Measurements from ENCODE around the gene PHF12. TPM values are rescaled to one million over a fixed set of nuclear protein-coding genes. Genes with fewer than 3 reads are reported as not detected.

Gene PHF12
- total and polyA plus RNA-seq, 2 experiments from 2014 or later, result 19.7 to 41.0 TPM

GRCh38 chr17:28959471-28959871 is 8.2 kb upstream of the PHF12 start (continued):
- TF ChIP-seq ZNF462 (CRISPR knock-in tag; IDR thresholded peaks at IDR 0.05) (no peak), ETS1 (IDR thresholded peaks at IDR 0.05) (no peak)

DNA sequence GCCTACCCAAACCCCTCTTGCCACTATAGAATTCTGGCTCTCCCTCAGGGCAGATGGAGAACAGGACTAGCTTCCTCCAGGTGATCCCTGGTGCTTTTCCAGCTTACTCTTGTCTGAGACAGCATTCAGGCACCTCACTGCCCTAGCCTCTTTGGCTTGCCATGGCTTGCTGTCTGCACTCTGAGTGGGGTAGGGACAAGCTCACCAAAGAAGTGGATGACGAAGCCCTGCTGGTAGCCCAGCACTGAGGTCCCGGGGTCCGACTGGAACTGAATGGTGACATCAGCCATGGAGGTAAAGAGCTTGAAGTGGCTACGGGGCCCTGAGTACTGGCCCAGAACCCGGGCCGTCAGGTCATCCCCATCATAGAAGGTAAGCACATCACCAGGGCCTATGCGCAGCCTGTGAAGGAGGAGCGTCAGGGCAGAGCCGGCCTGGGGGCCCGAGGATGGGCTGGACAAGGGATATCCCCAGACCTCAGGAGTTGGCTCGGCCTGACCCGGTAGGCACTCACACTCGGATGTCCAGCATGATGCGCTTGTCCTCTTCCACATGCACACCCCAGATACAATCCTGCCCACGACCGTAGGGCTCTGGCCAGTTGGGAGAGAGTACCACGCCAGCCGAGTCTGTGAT is 7.6 kb upstream of the PHF12 start:
- Histone ChIP-seq H3K79me2 (replicated peaks; ENCODE audit: insufficient read depth) (no peaks in the 10 kb centered on the region), H3K9me2 (ENCODE audit: insufficient read depth) (no peaks in the 10 kb centered on the region), H4K20me1 (replicated peaks; ENCODE audit: insufficient read depth) (no peaks in the 10 kb centered on the region), H2AFZ (no peak overlapping the region), H3K27me3 (ENCODE audit: insufficient read depth) (no peaks in the 10 kb centered on the region), H3K36me3 (ENCODE audit: insufficient read depth) (no peaks in the 10 kb centered on the region), H3K27ac (ENCODE audit: low read depth) (no peak overlapping the region), H3K4me2 (no peak overlapping the region), H3K4me3 (no peak overlapping the region), H3F3A (replicated peaks; ENCODE audit: low read depth) (0 out of 2 replicates have a peak, but pooled peaks cover 5% of the 10 kb centered on the region), H3K4me1 (ENCODE audit: insufficient read depth) (no peaks in the 10 kb centered on the region)
- Mint-ChIP-seq H3K36me3 (ENCODE audit: low read depth) (no peaks in the 10 kb centered on the region; the same call in 2 of the 3 replicates), H3K27me3 (ENCODE audit: insufficient read depth, low read depth, poor library complexity) (peaks cover 5% of the 10 kb centered on the region), H3K4me3 (no peak overlapping the region), H3K4me1 (peaks cover 14% of the 10 kb centered on the region), H3K27ac (no peak overlapping the region), H3K9me3 (no peaks in the 10 kb centered on the region)
- ATAC-seq (no peak), DNase-seq (ENCODE audit: low spot score) (no peak)
- TF ChIP-seq NANOG (IDR thresholded peaks at IDR 0.05; ENCODE audit: borderline replicate concordance), result no peak
- TF ChIP-seq ZNF462 (CRISPR knock-in tag; IDR thresholded peaks at IDR 0.05), result no peak
- no peak for TF ChIP-seq POLR2AphosphoS5 (IDR thresholded peaks at IDR 0.05; ENCODE audit: low read depth)
- TF ChIP-seq ZNF331 (CRISPR knock-in tag; IDR thresholded peaks at IDR 0.05; ENCODE audit: low read depth), result no peak
- TF ChIP-seq ZNF114 (CRISPR knock-in tag; IDR thresholded peaks at IDR 0.05), result no peak
- TF ChIP-seq STAT1 (IDR thresholded peaks at IDR 0.05; ENCODE audit: unreplicated experiment), result no peak
- no peak for TF ChIP-seq EZH2 (IDR thresholded peaks at IDR 0.05; ENCODE audit: low read depth, unreplicated experiment)

Measured in GM23338 (cell line).